PC-9 (cell line): Measurements from ENCODE around the gene PAPOLA.

Source experiments
- CTCF ChIP-seq: fragments of 200-600 bp; sonication (generic); conservative IDR thresholded peaks from 2 replicates; pipeline ENCODE4 v1.6.1; 2017; ENCODE audit warnings: mixed run types, antibody characterized with exemption, mild to moderate bottlenecking, moderate library complexity
- EZH2 ChIP-seq: fragments of 200-600 bp; sonication (generic); IDR thresholded peaks from 2 replicates; pipeline ENCODE4 v1.8.0; 2017; ENCODE audit warnings: antibody characterized with exemption, low read depth

GRCh38 chr14:96584907-96585671 lies 82.9 kb downstream of the PAPOLA start:
- TF ChIP-seq CTCF (no peak), EZH2 (no peak)
